GM12874 (cell line): ENCODE data around the gene DCLK2.

Experiments used
- TF ChIP-seq, protein P1 (sequence below): IDR thresholded peaks from 2 replicates; pipeline ENCODE4 v1.5.1; 2011; ENCODE audit warnings: low read depth, mild to moderate bottlenecking, control low read depth, low read length, moderate library complexity; ENCODE audit not compliant: insufficient read depth

Gene DCLK2

DNA sequence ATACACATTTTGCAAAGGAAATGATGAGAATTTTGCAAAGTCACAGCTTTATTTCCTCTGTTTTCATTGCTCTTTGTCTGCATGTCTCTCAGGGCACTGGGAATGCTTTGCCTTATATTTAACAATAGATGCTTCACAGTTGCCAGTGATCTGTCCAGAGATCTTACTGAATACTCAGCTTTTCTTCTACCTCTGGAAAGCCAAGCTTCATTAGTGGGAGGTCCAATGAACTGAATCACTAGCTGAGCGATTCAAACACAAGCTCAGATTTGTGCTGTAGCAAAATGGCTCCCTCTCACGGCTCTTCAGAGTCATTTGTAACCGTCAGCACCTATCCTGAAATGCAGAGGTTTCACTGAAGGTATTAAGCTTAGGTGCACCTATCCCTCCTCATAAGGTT, 138.9 kb downstream of the DCLK2 start:
- TF ChIP-seq, protein P1, sequence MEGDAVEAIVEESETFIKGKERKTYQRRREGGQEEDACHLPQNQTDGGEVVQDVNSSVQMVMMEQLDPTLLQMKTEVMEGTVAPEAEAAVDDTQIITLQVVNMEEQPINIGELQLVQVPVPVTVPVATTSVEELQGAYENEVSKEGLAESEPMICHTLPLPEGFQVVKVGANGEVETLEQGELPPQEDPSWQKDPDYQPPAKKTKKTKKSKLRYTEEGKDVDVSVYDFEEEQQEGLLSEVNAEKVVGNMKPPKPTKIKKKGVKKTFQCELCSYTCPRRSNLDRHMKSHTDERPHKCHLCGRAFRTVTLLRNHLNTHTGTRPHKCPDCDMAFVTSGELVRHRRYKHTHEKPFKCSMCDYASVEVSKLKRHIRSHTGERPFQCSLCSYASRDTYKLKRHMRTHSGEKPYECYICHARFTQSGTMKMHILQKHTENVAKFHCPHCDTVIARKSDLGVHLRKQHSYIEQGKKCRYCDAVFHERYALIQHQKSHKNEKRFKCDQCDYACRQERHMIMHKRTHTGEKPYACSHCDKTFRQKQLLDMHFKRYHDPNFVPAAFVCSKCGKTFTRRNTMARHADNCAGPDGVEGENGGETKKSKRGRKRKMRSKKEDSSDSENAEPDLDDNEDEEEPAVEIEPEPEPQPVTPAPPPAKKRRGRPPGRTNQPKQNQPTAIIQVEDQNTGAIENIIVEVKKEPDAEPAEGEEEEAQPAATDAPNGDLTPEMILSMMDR: 0 out of 2 replicates have a peak, but pooled peaks have one; percentile 15

DNA sequence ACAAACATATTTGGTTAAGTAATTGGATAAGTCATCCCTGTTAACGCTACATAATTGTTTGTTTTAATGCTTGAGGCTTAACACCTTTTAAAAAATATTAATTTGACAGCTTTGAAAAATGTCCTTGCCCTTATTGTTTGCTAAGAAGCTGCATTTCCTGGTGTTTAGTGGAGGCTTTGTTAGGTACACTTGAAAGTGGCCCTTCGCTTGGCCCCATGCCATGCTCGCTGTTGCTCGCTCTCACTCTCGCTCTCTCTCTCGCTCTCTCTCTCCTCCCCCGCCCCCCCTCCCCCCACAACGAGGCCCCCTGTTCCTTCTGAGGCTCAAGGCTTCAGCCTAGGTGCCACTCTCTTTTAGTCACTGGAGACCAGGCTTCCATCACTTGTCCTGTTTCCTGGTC, 139.6 kb downstream of the DCLK2 start:
- TF ChIP-seq, protein P1: no peak

GRCh38 chr4:150218447-150218846, 140.2 kb downstream of the DCLK2 start:
- TF ChIP-seq, protein P1: no peak

GRCh38 chr4:150219841-150220240, 141.6 kb downstream of the DCLK2 start:
- TF ChIP-seq, protein P1: no peak

DNA sequence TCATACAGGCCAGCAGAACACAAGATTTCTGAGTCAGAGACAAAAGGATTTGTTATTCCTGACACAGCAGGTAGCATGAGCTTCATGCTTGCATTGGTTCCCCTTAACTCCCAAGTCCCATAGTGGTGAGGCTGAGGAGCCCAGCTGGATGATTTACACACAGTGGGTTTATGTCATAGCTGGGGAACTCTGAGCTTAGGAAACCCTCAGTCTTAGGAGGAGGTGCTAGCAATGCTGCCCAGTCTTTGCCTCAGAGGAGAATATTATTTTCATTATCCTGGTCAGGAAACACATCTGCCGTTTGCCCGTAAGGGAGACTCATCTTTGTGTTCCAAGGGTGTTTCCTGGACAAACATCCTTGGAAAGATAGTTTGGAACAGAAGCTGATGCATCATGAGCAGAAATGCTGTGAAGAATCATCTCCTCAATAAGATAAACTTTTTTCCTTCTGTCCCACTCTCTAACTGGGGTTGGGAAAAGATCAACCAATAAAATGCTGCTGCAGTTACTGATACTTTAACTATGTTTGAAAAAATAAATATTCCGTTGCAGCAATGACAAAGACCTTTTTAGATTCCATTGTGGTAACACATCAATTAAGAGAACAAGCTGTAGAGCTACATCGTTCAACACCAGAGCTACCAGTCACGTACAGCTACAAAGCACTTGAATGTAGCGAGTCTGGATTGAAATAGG, 146.8 kb downstream of the DCLK2 start:
- TF ChIP-seq, protein P1: no peak

- TF ChIP-seq, protein P1: no peak
Observed at GRCh38 chr4:150229520-150229919, 151.3 kb downstream of the DCLK2 start.

- TF ChIP-seq, protein P1: no peak
Observed at GRCh38 chr4:150230561-150230960, 152.3 kb downstream of the DCLK2 start.
